ENCODE results near the gene APC2. TPM values are rescaled to one million over a fixed set of nuclear protein-coding genes. Genes with fewer than 3 reads are reported as not detected.
"Not testable (repeated sequence)": the region's sequence is repeated elsewhere in the genome, so short reads cannot be mapped to it uniquely, and the experiment has no call there.

APC2 gene
- total and polyA plus RNA-seq, 5 experiments from 2014 or later = 0.08 to 0.29 TPM; not detected in 3

DNA sequence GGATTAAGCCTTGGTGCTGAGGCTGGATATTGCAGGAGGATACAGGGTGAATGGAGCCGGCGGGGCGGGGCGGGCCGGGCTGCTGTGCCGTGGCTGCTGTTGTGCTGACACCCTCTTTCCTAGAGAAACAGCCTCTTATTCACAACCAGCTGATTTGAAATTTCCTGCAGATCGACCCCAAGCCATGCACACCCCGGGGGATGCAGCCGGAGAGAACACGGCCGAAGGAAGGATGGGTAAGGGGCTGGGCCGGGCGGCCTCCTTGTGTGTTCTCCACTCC, 31.5 kb upstream of the APC2 start:
- Mint-ChIP-seq H3K27ac (no peak overlapping the region), H3K36me3 (peaks cover 0 to 73% (median 12%) of the 10 kb centered on the region in 3 donors), H3K9me3 (no peaks in the 10 kb centered on the region), H3K4me3 (no peak overlapping the region), H3K27me3 (no peaks in the 10 kb centered on the region), H3K4me1 (peaks cover 16 to 45% (median 37%) of the 10 kb centered on the region in 4 donors)
- no peak for ATAC-seq
- DNase-seq = no peak
- POLR2A ChIA-PET = interaction anchor here (1.4 to 2.1 kb wide), 2 partner anchors 9 kb away, joined by 3 to 6 read pairs; no protein-coding TSS in a partner anchor

DNA sequence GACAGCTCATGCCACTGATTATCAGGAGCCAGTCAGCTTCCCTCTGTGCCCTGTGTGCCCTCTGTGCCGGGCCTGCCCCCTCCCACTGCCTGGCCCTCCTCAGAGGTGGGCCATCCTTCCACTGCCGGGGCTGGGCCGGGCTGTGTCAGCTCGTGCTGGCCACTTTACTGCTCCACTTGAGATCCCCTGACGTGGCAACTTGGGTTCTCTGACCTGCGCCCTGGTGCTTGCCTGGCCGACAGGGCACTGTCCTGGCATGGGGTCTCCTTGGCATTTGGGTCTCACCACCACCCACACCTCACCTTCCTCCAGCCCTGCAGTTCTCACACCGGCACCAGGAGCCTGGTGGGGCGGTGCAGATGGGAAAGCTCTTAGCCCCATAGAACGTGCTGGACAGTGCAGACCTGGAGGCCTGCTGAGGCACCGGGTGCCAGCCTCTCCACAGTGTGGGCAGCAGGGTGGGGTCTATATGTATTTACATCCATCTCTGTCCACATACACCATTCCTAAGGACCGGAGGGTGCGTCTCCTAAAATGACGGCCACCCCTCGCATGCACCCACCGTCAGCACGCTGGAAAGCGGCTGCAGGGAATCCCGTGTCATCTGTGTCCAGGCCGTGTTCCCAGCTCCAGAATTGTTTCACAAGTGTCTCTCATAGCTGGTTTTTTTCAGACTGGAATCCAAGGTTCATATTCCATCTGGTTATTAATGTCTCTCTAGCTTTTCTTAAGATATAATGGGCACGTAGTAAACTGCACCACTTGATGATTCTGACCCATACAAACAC, 30.8 kb upstream of the APC2 start:
- peak overlapping the region in 2 of 10 donors; percentile 1 to 22 for H3K4me3 Mint-ChIP-seq
- peaks cover 16 to 38% (median 32%) of the 10 kb centered on the region in 4 donors for H3K4me1 Mint-ChIP-seq
- H3K27ac Mint-ChIP-seq = peak overlapping the region in 1 of 10 donors; percentile 53
- no peaks in the 10 kb centered on the region for H3K9me3 Mint-ChIP-seq
- no peak for ATAC-seq
- DNase-seq = no peak
- peaks cover 0 to 78% (median 12%) of the 10 kb centered on the region in 3 donors for H3K36me3 Mint-ChIP-seq
- H3K27me3 Mint-ChIP-seq = no peaks in the 10 kb centered on the region
- POLR2A ChIA-PET = interaction anchor here (2.1 kb wide), 1 partner anchor 10 kb away, joined by 6 read pairs; no protein-coding TSS in a partner anchor

DNA sequence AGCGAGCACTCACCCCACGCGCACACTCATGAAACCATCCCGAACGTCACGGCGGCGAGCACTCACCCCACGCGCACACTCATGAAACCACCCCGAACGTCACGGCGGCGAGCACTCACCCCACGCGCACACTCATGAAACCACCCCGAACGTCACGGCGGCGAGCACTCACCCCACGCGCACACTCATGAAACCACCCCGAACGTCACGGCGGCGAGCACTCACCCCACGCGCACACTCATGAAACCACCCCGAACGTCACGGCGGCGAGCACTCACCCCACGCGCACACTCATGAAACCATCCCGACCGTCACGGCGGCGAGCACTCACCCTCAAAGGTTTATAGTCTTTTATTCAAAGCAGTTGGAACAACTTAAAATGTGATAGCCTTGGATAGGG, 29.8 kb upstream of the APC2 start:
- H3K4me3 Mint-ChIP-seq, DNase-seq, H3K9me3 Mint-ChIP-seq, H3K27me3 Mint-ChIP-seq, ATAC-seq, H3K27ac Mint-ChIP-seq: not testable (repeated sequence)
- POLR2A ChIA-PET = interaction anchor here (1.0 kb wide), 1 partner anchor 11 kb away, joined by 3 read pairs; no protein-coding TSS in a partner anchor
- H3K36me3 Mint-ChIP-seq = peaks cover 0 to 78% (median 14%) of the 10 kb centered on the region in 3 donors
- peaks cover 13 to 30% (median 26%) of the 10 kb centered on the region in 4 donors for H3K4me1 Mint-ChIP-seq

DNA sequence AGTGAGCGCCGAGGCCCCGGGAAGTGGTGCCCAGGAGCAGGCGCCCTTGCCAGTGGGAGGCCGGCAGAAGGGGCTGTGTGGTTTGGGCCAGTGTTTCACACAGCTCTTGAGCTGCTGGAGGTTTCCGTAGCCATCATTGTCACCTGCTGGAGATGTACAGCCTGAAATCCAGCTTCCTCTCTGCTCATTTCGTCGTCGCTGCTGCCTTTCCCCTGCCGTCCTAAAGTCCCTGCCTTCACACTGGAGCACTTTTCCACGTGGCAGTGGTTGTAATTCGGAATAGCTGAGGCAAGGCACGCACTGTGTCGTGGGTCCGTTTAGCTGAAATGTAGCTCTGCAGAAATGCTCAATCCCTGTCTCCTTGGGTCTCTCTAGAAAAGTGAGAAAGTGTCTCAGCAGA, 29.3 kb upstream of the APC2 start:
- POLR2A ChIA-PET = interaction anchor here (1.0 kb wide), 1 partner anchor 12 kb away, joined by 3 read pairs; no protein-coding TSS in a partner anchor
- Mint-ChIP-seq H3K27me3 (no peaks in the 10 kb centered on the region), H3K9me3 (no peaks in the 10 kb centered on the region), H3K4me3 (no peak overlapping the region), H3K36me3 (peaks cover 0 to 79% (median 15%) of the 10 kb centered on the region in 3 donors), H3K27ac (no peak overlapping the region), H3K4me1 (peaks cover 11 to 26% (median 21%) of the 10 kb centered on the region in 4 donors)
- ATAC-seq = no peak
- DNase-seq = no peak

DNA sequence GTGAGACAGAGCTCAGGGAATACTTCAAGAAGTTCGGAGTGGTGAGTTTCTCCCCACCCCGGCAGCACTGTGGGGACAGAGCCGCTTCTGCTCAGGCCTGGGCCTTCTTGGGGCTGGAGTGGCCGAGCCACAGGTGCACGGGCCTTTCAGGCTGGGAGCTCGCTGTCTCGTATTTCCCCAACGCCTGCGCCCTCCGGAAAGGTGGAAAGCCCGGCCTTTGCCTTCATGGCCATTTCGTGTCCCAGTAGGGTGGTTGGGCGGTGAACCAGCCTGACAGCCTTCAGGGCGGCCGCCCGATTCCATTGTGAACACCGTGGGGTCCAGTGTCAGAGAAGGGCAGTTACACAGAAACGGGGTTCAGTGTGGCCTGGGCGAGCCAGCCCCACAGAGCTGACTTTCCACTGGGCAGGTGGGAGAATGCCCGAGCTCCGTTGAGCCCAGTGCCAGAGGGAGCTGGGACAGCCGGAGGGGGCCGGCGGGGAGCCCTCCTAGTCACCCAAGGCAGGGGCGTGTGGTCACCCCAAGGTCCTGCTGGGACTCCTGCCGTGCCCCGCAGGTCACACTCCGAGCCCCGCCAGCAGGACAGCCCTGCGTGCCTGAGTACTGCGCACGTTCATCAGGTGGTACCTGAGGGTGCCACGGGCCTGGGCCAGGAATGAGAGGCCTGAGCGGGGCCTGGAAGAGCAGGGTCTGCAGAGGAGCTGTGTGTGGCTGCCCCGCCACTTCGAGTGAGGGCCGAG, 28.5 kb upstream of the APC2 start:
- Mint-ChIP-seq H3K4me1 (peaks cover 7 to 18% (median 13%) of the 10 kb centered on the region in 4 donors), H3K27me3 (no peaks in the 10 kb centered on the region), H3K36me3 (peaks cover 0 to 80% (median 14%) of the 10 kb centered on the region in 3 donors), H3K4me3 (no peak overlapping the region), H3K9me3 (no peaks in the 10 kb centered on the region), H3K27ac (no peak overlapping the region)
- ATAC-seq = no peak
- POLR2A ChIA-PET = interaction anchor here (1.0 kb wide), 1 partner anchor 13 kb away, joined by 3 read pairs; no protein-coding TSS in a partner anchor
- DNase-seq = no peak

DNA sequence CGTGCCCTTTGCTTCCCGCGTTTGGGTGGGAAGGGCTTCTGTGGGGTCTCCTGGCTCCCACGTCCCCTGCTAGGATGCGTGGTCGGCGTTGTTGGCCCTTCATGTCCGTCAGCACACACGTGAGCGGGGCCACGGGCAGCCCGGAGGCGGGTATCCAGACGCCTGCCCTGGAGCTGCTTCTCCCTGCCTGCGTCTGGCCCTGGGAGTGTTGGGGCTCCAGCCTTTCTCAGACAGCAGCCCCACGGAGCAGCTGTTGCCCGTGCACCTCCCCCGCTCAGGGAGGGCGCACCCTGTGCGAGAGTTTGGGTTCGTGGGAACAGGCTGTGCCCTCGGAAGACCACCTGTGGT, 28.0 kb upstream of the APC2 start:
- no peaks in the 10 kb centered on the region for H3K9me3 Mint-ChIP-seq
- no peak overlapping the region for H3K4me3 Mint-ChIP-seq
- ATAC-seq (no peak), DNase-seq (peak in 1 of 10 donors; percentile 59)
- POLR2A ChIA-PET = no interaction called here
- H3K4me1 Mint-ChIP-seq = peaks cover 4 to 14% (median 8%) of the 10 kb centered on the region in 4 donors
- H3K27me3 Mint-ChIP-seq = no peaks in the 10 kb centered on the region
- H3K36me3 Mint-ChIP-seq = peaks cover 0 to 83% (median 14%) of the 10 kb centered on the region in 3 donors
- H3K27ac Mint-ChIP-seq = no peak overlapping the region

DNA sequence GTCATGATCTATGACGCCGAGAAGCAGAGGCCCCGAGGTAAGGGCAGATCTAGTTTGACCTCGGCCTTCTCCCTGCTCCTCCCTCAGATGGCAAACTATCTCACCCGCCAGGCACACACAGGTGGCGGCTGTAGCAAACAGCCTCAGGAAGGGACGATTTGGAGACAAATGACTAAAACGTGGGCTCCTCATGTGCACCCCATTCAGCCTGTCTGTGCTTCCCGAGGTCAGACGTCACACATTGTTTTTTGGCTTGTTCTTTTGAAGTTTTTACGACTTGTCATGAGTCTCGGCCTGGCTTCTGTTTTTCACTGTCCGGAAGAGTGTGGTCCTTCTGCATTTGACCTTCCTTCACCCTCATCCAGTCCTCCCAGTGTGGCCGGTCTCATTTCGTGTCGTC, 27.6 kb upstream of the APC2 start:
- Mint-ChIP-seq H3K36me3 (peaks cover 0 to 81% (median 14%) of the 10 kb centered on the region in 3 donors), H3K27ac (no peak overlapping the region)

DNA sequence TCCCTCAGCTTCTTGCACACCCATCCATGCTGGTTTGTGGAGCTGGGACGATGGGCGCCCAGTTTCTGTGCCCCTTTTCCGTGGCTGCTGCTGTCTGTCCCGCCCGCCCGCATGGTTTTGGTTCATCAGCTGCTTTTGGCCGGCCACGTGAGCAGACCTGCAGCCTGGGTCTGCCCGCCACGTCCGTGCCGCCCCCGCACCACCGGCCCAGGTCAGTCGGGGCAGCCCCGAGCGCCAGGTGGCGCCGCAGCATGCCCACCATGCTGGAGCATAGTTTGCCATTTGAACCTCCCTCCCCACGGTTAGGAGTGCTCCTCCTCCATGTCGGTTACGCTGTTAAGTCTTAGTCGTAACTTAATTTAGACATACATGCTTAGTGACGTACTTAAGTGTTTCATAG, 27.0 kb upstream of the APC2 start:
- no peak for DNase-seq
- Mint-ChIP-seq H3K27ac (no peak overlapping the region), H3K4me3 (no peak overlapping the region), H3K27me3 (no peaks in the 10 kb centered on the region), H3K4me1 (peaks cover 0 to 6% (median 0%) of the 10 kb centered on the region in 4 donors), H3K36me3 (peaks cover 0 to 76% (median 14%) of the 10 kb centered on the region in 3 donors), H3K9me3 (no peaks in the 10 kb centered on the region)
- POLR2A ChIA-PET = no interaction called here
- ATAC-seq = no peak

More for the DNA sequence above, 27.6 kb upstream of the APC2 start:
- Mint-ChIP-seq H3K4me3 (no peak overlapping the region), H3K4me1 (peaks cover 2 to 10% (median 4%) of the 10 kb centered on the region in 4 donors), H3K9me3 (no peaks in the 10 kb centered on the region), H3K27me3 (no peaks in the 10 kb centered on the region)
- no peak for ATAC-seq
- POLR2A ChIA-PET = no interaction called here
- DNase-seq = no peak

DNA sequence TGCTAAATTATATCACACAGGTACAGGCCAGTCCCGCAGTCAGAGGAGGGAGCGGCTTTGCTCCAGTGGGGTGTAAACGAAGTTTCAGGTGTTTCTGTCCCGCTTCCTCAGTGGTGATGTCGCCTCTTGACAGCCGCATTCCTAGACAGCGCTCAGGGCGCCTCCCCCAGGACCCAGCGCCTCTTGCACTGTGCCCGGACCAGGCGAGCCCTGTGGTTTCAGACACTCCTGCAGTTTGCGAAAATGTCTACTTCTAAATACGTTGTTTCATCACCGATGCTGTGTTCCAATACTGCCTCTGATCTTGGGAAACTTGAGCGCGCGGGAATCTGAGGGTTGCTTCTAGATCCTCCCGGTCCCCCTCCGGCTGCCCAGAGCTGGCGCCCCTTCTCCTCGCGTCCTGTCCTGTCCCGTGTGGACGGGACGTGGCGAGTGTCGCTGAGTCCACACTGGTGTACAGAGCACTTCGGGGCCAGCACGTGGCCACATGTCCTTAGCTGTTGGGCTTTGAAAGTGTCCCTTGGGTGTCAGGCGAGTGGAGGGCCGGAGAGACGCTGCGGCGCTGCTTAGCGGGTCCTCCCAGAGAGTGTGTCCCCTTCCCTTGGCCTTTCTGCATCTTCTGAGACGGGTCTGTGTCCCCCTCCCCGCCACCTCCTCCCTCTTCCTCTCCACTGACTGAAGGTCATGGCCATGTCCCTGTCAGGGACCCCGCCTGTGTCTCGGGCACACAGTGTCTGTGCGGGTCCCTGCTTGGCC, 26.3 kb upstream of the APC2 start:
- Mint-ChIP-seq H3K4me1 (peaks cover 0 to 2% (median 0%) of the 10 kb centered on the region in 4 donors), H3K27me3 (no peaks in the 10 kb centered on the region), H3K9me3 (no peaks in the 10 kb centered on the region), H3K4me3 (no peak overlapping the region), H3K27ac (peak overlapping the region in 1 of 10 donors; percentile 29), H3K36me3 (peaks cover 0 to 74% (median 14%) of the 10 kb centered on the region in 3 donors)
- ATAC-seq (no peak), DNase-seq (no peak)
- POLR2A ChIA-PET = no interaction called here

DNA sequence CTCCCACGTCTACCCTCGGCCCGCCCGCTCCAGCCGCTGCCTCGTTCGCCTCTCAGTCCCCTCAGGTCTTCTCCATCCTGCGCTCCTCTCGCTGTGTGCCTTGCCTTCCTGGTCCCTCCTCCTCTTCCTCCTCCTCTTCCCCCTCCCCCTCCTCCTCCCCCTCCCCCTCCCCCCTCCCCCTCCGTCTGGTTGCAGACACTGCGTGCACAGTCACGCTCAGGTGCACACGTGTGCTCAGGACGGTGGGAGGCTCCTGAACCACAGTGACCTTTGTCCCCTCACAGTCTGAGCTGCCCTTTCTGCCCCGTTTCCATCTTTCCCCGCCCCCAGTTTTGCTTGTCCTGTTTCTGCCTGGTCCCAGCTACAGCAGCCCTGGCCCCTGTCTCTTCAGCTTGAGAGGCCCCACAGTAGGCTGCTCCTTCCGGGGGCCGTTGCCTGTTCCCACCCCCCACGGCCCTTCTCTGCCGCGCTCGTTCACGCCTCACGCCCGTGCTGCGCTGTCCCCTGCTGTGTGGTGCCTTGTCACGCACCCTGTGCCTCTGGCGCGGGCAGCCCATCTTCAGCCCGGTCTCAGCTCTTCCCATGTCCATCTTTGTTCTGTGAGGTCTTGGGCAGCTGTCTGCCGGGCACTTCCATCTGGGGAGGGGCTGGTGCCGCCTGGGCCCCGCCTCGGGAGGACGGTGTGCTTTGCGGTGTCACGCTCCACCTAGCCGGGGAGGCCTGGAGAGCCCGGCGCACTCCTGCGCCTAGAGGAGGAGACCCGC, 25.5 kb upstream of the APC2 start:
- Mint-ChIP-seq H3K36me3 (peaks cover 0 to 67% (median 13%) of the 10 kb centered on the region in 3 donors), H3K9me3 (no peaks in the 10 kb centered on the region), H3K4me3 (no peak overlapping the region), H3K4me1 (peaks cover 0 to 2% (median 0%) of the 10 kb centered on the region in 4 donors), H3K27me3 (no peaks in the 10 kb centered on the region), H3K27ac (peak overlapping the region in 1 of 10 donors; percentile 44)
- no peak for DNase-seq
- POLR2A ChIA-PET = no interaction called here
- ATAC-seq = no peak

DNA sequence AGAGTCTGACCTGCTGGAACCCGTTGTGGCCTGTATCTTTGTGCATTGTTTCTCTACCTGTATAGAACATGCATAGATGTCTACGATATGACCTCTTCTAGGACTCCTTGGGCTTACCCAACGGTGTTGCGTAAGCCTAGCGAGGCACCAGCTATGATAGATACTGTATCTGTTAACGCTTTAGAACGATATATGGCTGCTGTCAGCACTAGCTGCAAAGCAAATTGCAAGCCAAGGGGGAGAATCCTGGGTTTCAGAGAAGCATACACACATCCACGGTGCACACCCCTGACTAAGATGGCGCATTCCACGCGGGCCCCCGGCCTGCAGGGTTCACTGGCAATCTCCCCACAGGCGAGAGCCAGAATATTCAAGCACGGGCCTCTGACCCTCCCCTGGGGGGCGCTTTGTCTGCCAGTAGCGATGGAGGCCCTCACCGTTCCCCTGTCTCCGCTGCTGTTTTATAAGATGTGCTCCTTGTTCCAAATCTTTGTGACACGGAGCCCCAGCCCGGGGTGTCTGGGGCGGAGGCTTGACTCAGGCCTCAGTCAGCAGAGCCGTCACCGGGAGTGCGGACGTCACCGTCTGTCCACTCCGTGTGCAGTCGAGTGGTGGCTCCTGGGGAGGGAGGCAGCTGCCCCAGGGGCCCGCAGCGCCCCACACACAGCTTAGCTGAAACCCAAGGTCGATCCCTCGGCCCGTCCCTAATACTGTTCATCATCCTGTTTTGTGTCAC, 24.7 kb upstream of the APC2 start:
- H3K36me3 Mint-ChIP-seq = peaks cover 0 to 66% (median 11%) of the 10 kb centered on the region in 3 donors
- H3K9me3 Mint-ChIP-seq = no peaks in the 10 kb centered on the region
- DNase-seq (no peak), ATAC-seq (no peak)
- H3K27me3 Mint-ChIP-seq = no peaks in the 10 kb centered on the region
- H3K4me1 Mint-ChIP-seq = peaks cover 0 to 2% (median 0%) of the 10 kb centered on the region in 4 donors
- POLR2A ChIA-PET = no interaction called here
- no peak overlapping the region for H3K4me3 Mint-ChIP-seq
- H3K27ac Mint-ChIP-seq = peak overlapping the region in 2 of 10 donors; percentile 17 to 49

Data from naive thymus-derived CD8-positive, alpha-beta T cell (primary cell).